22Rv1 (cell line): ENCODE measurements around the gene MBP.

Source experiments
- CTCF ChIP-seq: fragments of 450-650 bp; IDR thresholded peaks from 2 replicates; pipeline ENCODE4 v1.5.1; 2017; ENCODE audit warnings: mild to moderate bottlenecking
- ZFX ChIP-seq: fragments of 450-650 bp; IDR thresholded peaks from 2 replicates; pipeline ENCODE4 v1.6.1; 2017; ENCODE audit warnings: antibody characterized with exemption, borderline replicate concordance

DNA sequence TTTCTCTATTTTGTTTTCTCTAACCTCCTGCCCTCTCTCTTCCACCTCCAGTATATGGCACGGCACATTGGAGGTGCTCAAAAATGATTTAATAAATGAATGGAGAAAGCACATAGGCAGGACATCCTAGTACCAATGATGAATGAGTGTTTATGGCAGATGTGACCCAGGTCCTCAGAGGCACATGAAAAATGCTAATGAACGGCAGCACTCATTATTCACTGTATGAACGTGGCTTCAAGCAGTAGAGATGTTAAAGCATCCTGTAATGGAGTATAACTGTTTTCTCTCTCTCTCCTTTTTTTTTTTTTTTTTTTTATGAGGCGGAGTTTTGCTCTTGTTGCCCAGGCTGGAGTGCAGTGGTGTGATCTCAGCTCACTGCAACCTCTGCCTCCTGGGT, 72.4 kb downstream of the MBP start:
- TF ChIP-seq CTCF: no peak
- TF ChIP-seq ZFX: no peak
